HG02973 (cell line): ENCODE data around the gene MIEF1.
A peak's percentile ranks its signal among the peaks of the same experiment; 100 is the strongest.

Experiments
- ATAC-seq: cut with Tn5 transposase; IDR thresholded peaks from one replicate; pipeline ENCODE4 v1.9.1; 2021; ENCODE audit warnings: moderate library complexity; ENCODE audit not compliant: unreplicated experiment

Gene MIEF1

GRCh38 chr22:39502109-39502788, at the start of gene MIEF1:
TSS of gene MIEF1 (plus strand) at chr22:39502290. CDS start at chr22:39511295, 9,005 bp downstream.
- peak; percentile 80 for ATAC-seq

- no peak for ATAC-seq
Observed at GRCh38 chr22:39452740-39453040, 49.4 kb upstream of the MIEF1 start.

GRCh38 chr22:39453765-39454378, 48.2 kb upstream of the MIEF1 start:
- no peak for ATAC-seq

GRCh38 chr22:39454385-39454871, 47.7 kb upstream of the MIEF1 start:
- no peak for ATAC-seq

GRCh38 chr22:39456522-39457197, 45.4 kb upstream of the MIEF1 start, which contains the start of gene MGAT3:
TSS of gene MGAT3 (plus strand) at chr22:39457012. CDS start at chr22:39487348, 30,336 bp downstream.
- no peak for ATAC-seq

GRCh38 chr22:39457198-39457555, 44.9 kb upstream of the MIEF1 start:
- no peak for ATAC-seq

- no peak for ATAC-seq
Observed at GRCh38 chr22:39457556-39458443, 44.3 kb upstream of the MIEF1 start.

DNA sequence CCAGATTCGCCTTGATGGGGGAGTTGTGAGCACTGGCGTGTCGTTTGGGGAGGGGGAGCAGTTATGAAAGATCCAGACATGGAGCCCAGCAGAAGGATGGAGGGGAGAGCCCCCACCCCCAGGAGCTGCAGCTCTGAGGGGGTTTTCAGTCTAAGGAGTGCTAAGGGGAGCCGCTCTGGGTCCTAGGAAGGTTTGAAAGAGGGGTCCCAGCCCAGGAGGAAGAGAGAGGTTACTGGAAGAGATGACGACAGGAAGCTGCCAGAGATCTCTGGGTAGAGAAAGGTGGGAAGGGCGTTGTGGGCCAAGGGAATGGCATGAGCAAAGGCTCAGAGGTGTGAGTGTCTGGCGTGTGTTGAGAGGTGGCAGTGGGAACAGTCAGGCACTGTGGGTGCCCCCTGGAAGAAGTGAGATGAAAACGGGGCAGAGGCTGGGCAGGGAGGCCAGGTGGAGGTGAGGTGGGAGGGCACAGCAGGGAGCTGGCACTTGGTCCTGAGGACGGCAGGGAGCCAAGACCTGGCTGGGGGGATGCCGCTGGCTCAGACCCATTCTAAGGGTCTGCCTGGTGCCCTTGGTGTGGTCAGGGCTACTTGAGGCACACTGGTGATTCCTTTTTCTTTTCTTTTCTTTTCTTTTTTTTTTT, 43.5 kb upstream of the MIEF1 start:
- ATAC-seq = no peak

DNA sequence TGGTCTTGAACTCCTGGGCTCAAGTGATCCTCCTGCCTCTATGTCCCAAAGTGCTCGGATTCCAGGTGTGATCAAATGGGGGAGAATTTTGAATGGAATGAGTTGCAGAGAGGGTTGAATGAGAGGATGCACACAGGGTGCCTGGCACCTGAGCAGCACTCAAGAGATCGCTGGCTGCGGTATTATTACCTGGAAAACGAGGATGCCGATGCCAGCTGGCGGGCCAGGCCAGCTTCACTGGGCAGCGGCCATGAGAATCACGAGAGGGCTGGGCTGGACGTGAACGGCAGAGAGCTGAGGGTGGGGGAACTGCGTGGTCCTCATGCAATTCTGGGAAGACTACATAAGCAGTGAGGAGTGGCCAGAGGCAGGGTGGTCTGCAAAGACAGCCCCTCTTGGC, 42.4 kb upstream of the MIEF1 start:
- no peak for ATAC-seq

GRCh38 chr22:39462443-39463221, 39.5 kb upstream of the MIEF1 start:
- ATAC-seq = no peak

- no peak for ATAC-seq
Observed at GRCh38 chr22:39463277-39463676, 38.8 kb upstream of the MIEF1 start.

DNA sequence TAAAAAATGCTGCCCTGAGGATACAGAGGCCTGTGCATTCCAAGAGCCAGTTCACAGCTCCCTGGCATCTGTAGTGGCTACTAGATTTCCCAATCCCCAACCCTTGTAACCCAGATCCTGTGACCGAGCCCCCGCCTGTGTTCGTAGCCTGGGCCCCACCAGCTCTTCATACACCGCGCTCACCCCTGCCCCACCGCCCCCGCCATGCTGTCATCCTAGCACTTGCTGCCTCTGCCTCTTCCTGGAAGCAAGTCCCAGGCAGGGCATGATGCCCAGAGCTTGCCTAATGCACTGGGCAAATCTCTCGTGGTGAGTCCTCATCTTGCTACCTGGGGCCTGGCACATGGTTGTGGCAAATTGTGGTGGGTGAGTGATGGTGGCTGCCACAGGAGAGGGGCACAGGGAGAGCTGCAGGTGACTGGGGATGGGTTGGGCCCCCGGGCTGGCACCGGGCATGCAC, 38.1 kb upstream of the MIEF1 start:
- ATAC-seq = no peak

GRCh38 chr22:39466228-39467006, 35.7 kb upstream of the MIEF1 start:
- no peak for ATAC-seq

DNA sequence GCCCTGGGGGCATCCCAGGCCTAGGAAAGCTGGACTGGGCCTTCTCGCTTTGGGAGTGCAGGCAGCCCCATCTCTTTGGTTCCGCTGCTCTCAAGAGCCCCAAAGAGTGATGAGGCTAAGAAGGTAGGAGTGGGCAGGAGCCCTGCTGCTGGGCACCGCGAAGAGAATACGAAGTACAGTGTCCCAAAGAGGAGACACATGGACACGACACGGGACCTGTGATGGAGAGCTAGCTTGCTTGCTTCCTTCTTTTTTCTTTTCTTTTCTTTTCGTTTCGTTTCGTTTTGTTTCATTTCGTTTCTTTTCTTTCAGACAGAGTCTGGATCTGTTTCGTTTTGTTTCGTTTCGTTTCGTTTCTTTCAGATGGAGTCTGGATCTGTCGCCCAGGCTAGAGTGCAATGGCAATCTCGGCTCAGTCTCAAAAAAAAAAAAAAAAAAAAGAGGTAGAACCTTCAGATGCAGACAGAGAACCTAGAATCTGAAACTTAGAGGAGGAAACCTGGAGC, 34.6 kb upstream of the MIEF1 start:
- ATAC-seq = no peak

GRCh38 chr22:39468487-39469325, 33.4 kb upstream of the MIEF1 start:
- no peak for ATAC-seq

GRCh38 chr22:39469326-39469680, 32.8 kb upstream of the MIEF1 start:
- ATAC-seq = no peak

DNA sequence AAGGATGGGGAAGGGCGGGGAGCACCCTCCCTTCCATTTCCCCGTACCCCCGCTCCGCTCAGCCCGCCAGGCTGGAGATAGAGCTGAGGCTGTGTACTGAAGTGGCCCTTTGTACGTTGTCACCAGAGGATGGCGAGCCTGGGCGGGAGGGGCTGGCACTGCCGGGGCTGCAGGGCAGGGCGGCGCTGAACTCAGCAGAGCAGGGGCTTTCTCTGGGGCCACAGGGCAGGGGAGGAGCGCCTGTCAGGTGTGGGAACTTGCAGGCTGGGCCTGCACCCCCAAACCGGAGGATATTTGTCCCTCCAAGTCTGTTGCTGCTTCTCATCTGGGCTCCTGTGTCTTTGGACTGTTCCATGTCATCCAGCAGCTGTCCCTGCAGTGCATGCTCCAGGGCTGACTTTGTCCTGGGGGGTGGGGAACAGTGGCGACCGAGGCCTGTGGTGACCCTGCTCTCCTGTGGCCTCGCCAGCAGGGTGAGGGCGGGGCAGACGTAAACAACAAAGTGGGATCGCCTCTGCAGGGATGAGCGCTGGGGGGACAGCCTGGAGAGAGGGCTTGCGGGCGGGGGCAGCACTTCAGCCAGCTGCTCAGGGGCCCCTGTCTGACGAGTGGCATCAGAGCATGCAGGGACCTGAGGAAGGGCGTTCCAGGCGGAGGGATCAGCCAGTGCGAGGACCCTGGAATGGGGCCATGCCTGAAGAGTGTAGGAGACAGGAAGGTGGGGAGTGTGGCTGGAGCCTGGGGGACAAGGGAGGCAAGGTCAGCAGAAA, 32.2 kb upstream of the MIEF1 start:
- ATAC-seq = no peak
